ENCODE results near the gene LYZL1. TPM values are rescaled to one million over a fixed set of nuclear protein-coding genes. Genes with fewer than 3 reads are reported as not detected.

Gene LYZL1
- total RNA-seq, 2 donors from 2014 or later = not detected

DNA sequence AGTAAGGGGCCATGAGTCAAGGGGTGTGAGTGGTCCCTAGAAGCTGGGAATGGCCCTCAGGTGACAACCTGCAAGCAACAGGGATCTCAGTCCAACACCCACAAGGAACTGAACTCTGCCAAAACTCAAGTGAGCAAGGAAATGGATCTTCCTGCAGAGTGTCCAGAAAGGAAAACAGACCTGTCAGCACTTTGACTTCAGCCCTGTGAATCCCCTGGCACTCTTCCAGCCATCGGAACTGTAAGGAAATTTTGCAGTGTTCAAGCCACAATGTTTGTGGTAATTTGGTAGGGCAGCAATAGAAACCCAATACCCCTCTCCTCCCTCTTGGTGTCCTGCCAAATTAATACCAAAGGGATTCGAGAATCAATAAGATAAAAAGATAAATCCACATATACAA lies 6.9 kb downstream of the LYZL1 start:
- DNase-seq (ENCODE audit: low spot score) = no peak
- TF ChIP-seq, protein P1, sequence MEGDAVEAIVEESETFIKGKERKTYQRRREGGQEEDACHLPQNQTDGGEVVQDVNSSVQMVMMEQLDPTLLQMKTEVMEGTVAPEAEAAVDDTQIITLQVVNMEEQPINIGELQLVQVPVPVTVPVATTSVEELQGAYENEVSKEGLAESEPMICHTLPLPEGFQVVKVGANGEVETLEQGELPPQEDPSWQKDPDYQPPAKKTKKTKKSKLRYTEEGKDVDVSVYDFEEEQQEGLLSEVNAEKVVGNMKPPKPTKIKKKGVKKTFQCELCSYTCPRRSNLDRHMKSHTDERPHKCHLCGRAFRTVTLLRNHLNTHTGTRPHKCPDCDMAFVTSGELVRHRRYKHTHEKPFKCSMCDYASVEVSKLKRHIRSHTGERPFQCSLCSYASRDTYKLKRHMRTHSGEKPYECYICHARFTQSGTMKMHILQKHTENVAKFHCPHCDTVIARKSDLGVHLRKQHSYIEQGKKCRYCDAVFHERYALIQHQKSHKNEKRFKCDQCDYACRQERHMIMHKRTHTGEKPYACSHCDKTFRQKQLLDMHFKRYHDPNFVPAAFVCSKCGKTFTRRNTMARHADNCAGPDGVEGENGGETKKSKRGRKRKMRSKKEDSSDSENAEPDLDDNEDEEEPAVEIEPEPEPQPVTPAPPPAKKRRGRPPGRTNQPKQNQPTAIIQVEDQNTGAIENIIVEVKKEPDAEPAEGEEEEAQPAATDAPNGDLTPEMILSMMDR (IDR thresholded peaks at IDR 0.05) = no peak

DNA sequence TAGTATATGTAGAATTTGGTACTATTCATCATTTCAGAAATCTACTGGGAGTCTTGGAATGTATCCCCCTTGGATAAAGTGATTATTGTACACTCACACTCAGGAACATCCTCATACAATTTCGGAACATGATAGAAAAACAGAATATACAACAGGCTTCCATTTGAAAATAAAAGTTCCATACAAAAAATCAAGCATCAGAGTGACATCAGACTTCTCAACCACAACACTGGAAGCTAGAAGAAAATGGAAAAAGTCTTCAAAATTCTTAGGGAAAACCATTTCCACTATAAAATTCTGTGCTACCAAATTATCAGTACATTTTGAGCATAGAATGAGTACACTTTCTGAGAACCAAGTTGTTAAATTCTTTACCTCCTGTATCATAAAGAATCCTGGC lies 8.8 kb downstream of the LYZL1 start:
- Histone ChIP-seq H3K27me3 (replicated peaks; ENCODE audit: insufficient read depth) (no peaks in the 10 kb centered on the region), H3K9me3 (peaks cover 21% of the 10 kb centered on the region), H3K4me1 (ENCODE audit: control insufficient read depth in 1 of 2, low read depth in 2 of 2) (no peaks in the 10 kb centered on the region), H3K36me3 (no peaks in the 10 kb centered on the region), H3K4me3 (no peak overlapping the region), H3K27ac (no peak overlapping the region)
- no peak for DNase-seq (ENCODE audit: low spot score)
- ATAC-seq (ENCODE audit: insufficient number of reproducible peaks, low FRiP score, low read depth) = no peak
- TF ChIP-seq, protein P1 (IDR thresholded peaks at IDR 0.05) = no peak

More for the DNA sequence above, 6.9 kb downstream of the LYZL1 start:
- H3K27me3 ChIP-seq (replicated peaks; ENCODE audit: insufficient read depth) = no peaks in the 10 kb centered on the region
- no peak for ATAC-seq (ENCODE audit: insufficient number of reproducible peaks, low FRiP score, low read depth)
- no peaks in the 10 kb centered on the region for H3K36me3 ChIP-seq
- H3K9me3 ChIP-seq = peaks cover 9% of the 10 kb centered on the region
- H3K4me3 ChIP-seq = no peak overlapping the region
- no peaks in the 10 kb centered on the region for H3K4me1 ChIP-seq (ENCODE audit: control insufficient read depth in 1 of 2, low read depth in 2 of 2)
- no peak overlapping the region for H3K27ac ChIP-seq

DNA sequence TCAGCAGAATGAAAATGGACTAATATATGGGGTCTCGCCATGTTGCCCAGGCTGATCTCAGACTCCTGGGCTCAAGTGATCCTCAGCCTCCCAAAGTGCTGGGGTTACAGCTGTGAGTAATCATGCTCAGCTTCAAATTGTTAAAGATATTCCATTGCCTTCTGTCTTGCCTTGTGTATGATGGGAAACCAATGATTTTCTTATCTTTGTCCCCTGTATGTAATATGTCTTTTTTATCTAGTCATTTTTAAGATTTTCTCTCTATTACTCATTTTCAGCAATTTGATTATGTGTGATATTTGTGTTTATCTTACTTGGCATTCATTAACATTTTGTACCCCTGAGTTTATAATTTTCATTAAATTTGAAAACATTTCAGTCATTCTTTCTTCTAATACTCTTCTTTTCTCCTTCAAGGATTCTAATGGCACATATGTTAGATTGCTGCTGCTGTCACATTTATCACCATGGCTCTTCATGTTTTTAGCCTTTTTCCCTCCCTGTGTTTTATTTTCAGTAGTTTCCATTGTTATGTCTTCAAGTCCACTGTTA lies 12.6 kb downstream of the LYZL1 start:
- ATAC-seq (ENCODE audit: insufficient number of reproducible peaks, low FRiP score, low read depth) (no peak), DNase-seq (ENCODE audit: low spot score) (no peak)
- TF ChIP-seq, protein P1 (IDR thresholded peaks at IDR 0.05) = no peak
- H3K9me3 ChIP-seq = peaks cover 21% of the 10 kb centered on the region
- no peaks in the 10 kb centered on the region for H3K4me1 ChIP-seq (ENCODE audit: control insufficient read depth in 1 of 2, low read depth in 2 of 2)
- no peak overlapping the region for H3K4me3 ChIP-seq
- H3K27me3 ChIP-seq (replicated peaks; ENCODE audit: insufficient read depth) = no peaks in the 10 kb centered on the region
- H3K36me3 ChIP-seq = no peaks in the 10 kb centered on the region
- no peak overlapping the region for H3K27ac ChIP-seq

DNA sequence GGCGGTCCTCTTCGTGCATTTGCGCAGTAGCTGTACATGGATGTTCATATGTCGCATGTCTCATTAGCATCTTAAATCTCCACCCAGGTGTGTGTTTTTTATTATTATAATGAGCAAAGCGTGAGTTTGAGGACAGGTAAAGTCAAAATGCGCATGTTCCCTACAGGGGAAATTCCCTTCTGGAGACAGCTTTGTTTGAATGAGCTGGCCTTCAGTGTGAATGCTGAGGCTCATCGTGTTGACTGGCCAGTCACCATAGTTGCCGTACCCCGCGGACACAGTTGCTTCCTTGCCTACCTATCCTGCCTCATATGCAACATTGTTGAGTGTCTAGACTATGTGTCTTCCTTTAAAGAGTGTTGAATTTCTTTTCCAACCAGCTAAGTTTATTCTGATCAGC lies 13.6 kb downstream of the LYZL1 start:
- H3K9me3 ChIP-seq = peaks cover 19% of the 10 kb centered on the region
- DNase-seq (ENCODE audit: low spot score) (no peak), ATAC-seq (ENCODE audit: insufficient number of reproducible peaks, low FRiP score, low read depth) (no peak)
- TF ChIP-seq, protein P1 (IDR thresholded peaks at IDR 0.05) = no peak
- H3K36me3 ChIP-seq = no peaks in the 10 kb centered on the region
- H3K27ac ChIP-seq = no peak overlapping the region
- no peaks in the 10 kb centered on the region for H3K4me1 ChIP-seq (ENCODE audit: control insufficient read depth in 1 of 2, low read depth in 2 of 2)
- H3K4me3 ChIP-seq = no peak overlapping the region
- H3K27me3 ChIP-seq (replicated peaks; ENCODE audit: insufficient read depth) = no peaks in the 10 kb centered on the region

DNA sequence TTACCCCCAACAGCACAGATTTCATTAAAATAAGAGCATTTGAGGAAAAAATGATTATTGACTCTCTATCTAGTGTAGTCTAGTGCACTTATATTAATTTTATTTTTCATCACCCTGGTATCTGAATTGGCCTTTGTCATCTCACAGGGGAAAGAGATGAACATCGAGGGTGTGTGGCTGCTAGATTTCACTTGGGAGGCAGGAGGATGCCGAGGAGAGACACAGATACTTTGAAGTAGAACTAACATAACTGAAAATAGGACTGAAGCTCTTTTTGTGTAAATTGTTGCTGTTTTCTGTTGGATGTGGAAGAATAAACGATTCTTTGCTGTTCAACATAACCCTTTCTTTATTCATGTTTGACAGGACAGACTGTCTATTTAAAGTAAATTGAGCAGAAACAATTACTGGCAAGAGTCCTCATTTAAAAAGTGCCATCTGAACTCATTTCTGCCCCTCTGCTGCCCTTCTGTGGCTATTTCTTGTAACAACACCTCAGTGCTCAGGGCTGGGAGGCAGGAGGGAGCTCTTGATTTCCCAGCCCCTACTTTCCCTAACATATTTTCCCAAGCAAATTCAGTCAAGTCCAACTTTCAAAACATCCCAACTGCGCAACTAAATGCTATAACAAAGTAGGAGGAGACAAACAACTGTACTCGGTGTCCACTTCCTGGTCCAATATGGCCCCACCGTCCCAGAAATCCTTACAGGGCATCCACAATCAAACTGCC lies 15.6 kb downstream of the LYZL1 start:
- DNase-seq (ENCODE audit: low spot score) (no peak), ATAC-seq (ENCODE audit: insufficient number of reproducible peaks, low FRiP score, low read depth) (no peak)
- no peaks in the 10 kb centered on the region for H3K27me3 ChIP-seq (replicated peaks; ENCODE audit: insufficient read depth)
- no peaks in the 10 kb centered on the region for H3K36me3 ChIP-seq
- H3K4me1 ChIP-seq (ENCODE audit: control insufficient read depth in 1 of 2, low read depth in 2 of 2) = no peaks in the 10 kb centered on the region
- peak overlapping the region; percentile 8 for H3K4me3 ChIP-seq
- no peak overlapping the region for H3K27ac ChIP-seq
- H3K9me3 ChIP-seq = peaks cover 16% of the 10 kb centered on the region
- TF ChIP-seq, protein P1 (IDR thresholded peaks at IDR 0.05) = peak; percentile 88

Data from thoracic aorta (tissue), 2 donors.